Smooth muscle cell (in vitro differentiated cells): Measurements from ENCODE around the gene NEBL. TPM values are rescaled to one million over a fixed set of nuclear protein-coding genes. Genes with fewer than 3 reads are reported as not detected.

Source experiments
- DNase-seq: peaks from one replicate; lab custom pipeline; 2025; ENCODE audit not compliant: unreplicated experiment; lab: John Stamatoyannopoulos, UW
- H2AFZ ChIP-seq: fragments of 200-600 bp; sonication (generic); 2 replicates; pipeline ENCODE4 v1.6.0; 2016; ENCODE audit warnings: antibody characterized with exemption, low read depth, mild to moderate bottlenecking
- H3F3A ChIP-seq: fragments of 200-600 bp; sonication (generic); 2 replicates; pipeline ENCODE4 v1.6.0; 2017; ENCODE audit warnings: antibody characterized with exemption, low read depth
- H3K27ac ChIP-seq: fragments of 200-600 bp; sonication (generic); 2 replicates; pipeline ENCODE4 v1.5.1; 2016; ENCODE audit warnings: low read depth, mild to moderate bottlenecking
- H3K27me3 ChIP-seq: fragments of 200-600 bp; sonication (generic); 2 replicates; pipeline ENCODE4 v1.6.1; 2016; ENCODE audit warnings: low read depth, mild to moderate bottlenecking
- H3K36me3 ChIP-seq: fragments of 200-600 bp; sonication (generic); 2 replicates; pipeline ENCODE4 v1.5.1; 2016; ENCODE audit warnings: low read depth
- H3K4me1 ChIP-seq: fragments of 200-600 bp; sonication (generic); 2 replicates; pipeline ENCODE4 v1.5.1; 2016; ENCODE audit warnings: low read depth
- H3K4me2 ChIP-seq: fragments of 200-600 bp; sonication (generic); 2 replicates; pipeline ENCODE4 v1.6.0; 2016; ENCODE audit warnings: mild to moderate bottlenecking
- H3K4me3 ChIP-seq: fragments of 200-600 bp; sonication (generic); 2 replicates; pipeline ENCODE4 v1.5.1; 2016; ENCODE audit warnings: mild to moderate bottlenecking
- H3K79me2 ChIP-seq: fragments of 200-600 bp; sonication (generic); 2 replicates; pipeline ENCODE4 v1.6.0; 2016; ENCODE audit warnings: low read depth, mild to moderate bottlenecking
- H3K9ac ChIP-seq: fragments of 200-600 bp; sonication (generic); 2 replicates; pipeline ENCODE4 v1.6.0; 2016; ENCODE audit warnings: low read depth
- H3K9me3 ChIP-seq: fragments of 200-600 bp; sonication (generic); replicated peaks from 2 replicates; pipeline ENCODE4 v1.5.1; 2016; ENCODE audit warnings: low read depth
- H4K20me1 ChIP-seq: fragments of 200-600 bp; sonication (generic); 2 replicates; pipeline ENCODE4 v1.6.0; 2016; ENCODE audit warnings: low read depth
- CTCF ChIP-seq: fragments of 200-600 bp; sonication (generic); IDR thresholded peaks from 2 replicates; pipeline ENCODE4 v1.5.1; 2017; ENCODE audit warnings: borderline replicate concordance, mild to moderate bottlenecking, antibody characterized with exemption; ENCODE audit not compliant: insufficient read depth, poor library complexity, severe bottlenecking
- WGBS: methylation state at CpG from one replicate; pipeline ENCODE4 v1.1.7; 2016; ENCODE audit warnings: low lambda C conversion rate; 5-methylcytosine and 5-hydroxymethylcytosine counted together
- polyA plus RNA-seq: library from polyadenylated mRNA; unstranded; fragments of >200 nt; fragmentation: Nextera tagmentation; extraction: Ambion mirVana; gene quantifications from 2 replicates; pipeline ENCODE4 v1.2.1, GENCODE V29; 2016
- total RNA-seq: library from RNA; depleted of rRNA; stranded (reverse); fragments of >200 nt; gene quantifications from 2 replicates; pipeline ENCODE4 v1.2.3, GENCODE V29; 2014

NEBL gene
- total and polyA plus RNA-seq, 2 experiments from 2014 or later, result 1.8 to 12.8 TPM

- no peak overlapping the region for H3K4me2 ChIP-seq
- H3K36me3 ChIP-seq, result no peaks in the 10 kb centered on the region
- no peak for DNase-seq
- 84% methylated on average over 1 of the region's 1 CpG for WGBS
- no peaks in the 10 kb centered on the region for H3K27me3 ChIP-seq
- no peak overlapping the region for H3K9ac ChIP-seq
- no peaks in the 10 kb centered on the region for H3K4me1 ChIP-seq
- H3K79me2 ChIP-seq, result no peaks in the 10 kb centered on the region
- no peak for TF ChIP-seq CTCF
- no peaks in the 10 kb centered on the region for H3F3A ChIP-seq
- no peaks in the 10 kb centered on the region for H4K20me1 ChIP-seq
- no peak overlapping the region for H3K27ac ChIP-seq
- no peaks in the 10 kb centered on the region for H3K9me3 ChIP-seq
- no peak overlapping the region for H2AFZ ChIP-seq
- H3K4me3 ChIP-seq, result no peak overlapping the region
Measured at GRCh38 chr10:20856484-20856883, 40.6 kb downstream of the NEBL start.

GRCh38 chr10:20855398-20856038 lies 41.6 kb downstream of the NEBL start:
- Histone ChIP-seq H3K4me3 (no peak overlapping the region), H4K20me1 (no peaks in the 10 kb centered on the region), H3K4me2 (no peak overlapping the region), H3K4me1 (no peaks in the 10 kb centered on the region), H3K36me3 (no peaks in the 10 kb centered on the region), H3K9ac (no peak overlapping the region), H3K79me2 (no peaks in the 10 kb centered on the region), H3F3A (no peaks in the 10 kb centered on the region), H3K27me3 (no peaks in the 10 kb centered on the region), H3K27ac (no peak overlapping the region), H3K9me3 (no peaks in the 10 kb centered on the region), H2AFZ (no peak overlapping the region)
- no peak for DNase-seq
- 67% methylated on average over 5 of the region's 5 CpGs for WGBS
- peak; percentile 62 for TF ChIP-seq CTCF

- no peaks in the 10 kb centered on the region for H3K79me2 ChIP-seq
- no peak for DNase-seq
- WGBS, result 92% methylated on average over 2 of the region's 2 CpGs
- no peaks in the 10 kb centered on the region for H4K20me1 ChIP-seq
- no peaks in the 10 kb centered on the region for H3K36me3 ChIP-seq
- H2AFZ ChIP-seq, result no peak overlapping the region
- H3K4me2 ChIP-seq, result no peak overlapping the region
- no peak for TF ChIP-seq CTCF
- H3K9ac ChIP-seq, result no peak overlapping the region
- no peaks in the 10 kb centered on the region for H3K9me3 ChIP-seq
- H3K4me1 ChIP-seq, result no peaks in the 10 kb centered on the region
- no peaks in the 10 kb centered on the region for H3K27me3 ChIP-seq
- no peaks in the 10 kb centered on the region for H3F3A ChIP-seq
- H3K27ac ChIP-seq, result no peak overlapping the region
- no peak overlapping the region for H3K4me3 ChIP-seq
Measured at GRCh38 chr10:20853276-20853675, 43.8 kb downstream of the NEBL start.

GRCh38 chr10:20852303-20852702 lies 44.8 kb downstream of the NEBL start:
- Histone ChIP-seq H3K4me3 (no peak overlapping the region), H3K36me3 (no peaks in the 10 kb centered on the region), H3F3A (no peaks in the 10 kb centered on the region), H3K27me3 (no peaks in the 10 kb centered on the region), H3K4me1 (no peaks in the 10 kb centered on the region), H3K79me2 (no peaks in the 10 kb centered on the region), H3K9me3 (no peaks in the 10 kb centered on the region), H4K20me1 (no peaks in the 10 kb centered on the region), H3K27ac (no peak overlapping the region), H3K9ac (no peak overlapping the region), H3K4me2 (no peak overlapping the region), H2AFZ (no peak overlapping the region)
- TF ChIP-seq CTCF, result no peak
- no peak for DNase-seq
- WGBS, result 96% methylated on average over 10 of the region's 10 CpGs
